ENCODE measurements around the gene DCAF7.

DCAF7 gene

GRCh38 chr17:63595132-63595531 is 44.9 kb downstream of the DCAF7 start:
- no peak for DNase-seq

- no peak for DNase-seq
Measured at GRCh38 chr17:63596856-63597586, 46.7 kb downstream of the DCAF7 start.

DNA sequence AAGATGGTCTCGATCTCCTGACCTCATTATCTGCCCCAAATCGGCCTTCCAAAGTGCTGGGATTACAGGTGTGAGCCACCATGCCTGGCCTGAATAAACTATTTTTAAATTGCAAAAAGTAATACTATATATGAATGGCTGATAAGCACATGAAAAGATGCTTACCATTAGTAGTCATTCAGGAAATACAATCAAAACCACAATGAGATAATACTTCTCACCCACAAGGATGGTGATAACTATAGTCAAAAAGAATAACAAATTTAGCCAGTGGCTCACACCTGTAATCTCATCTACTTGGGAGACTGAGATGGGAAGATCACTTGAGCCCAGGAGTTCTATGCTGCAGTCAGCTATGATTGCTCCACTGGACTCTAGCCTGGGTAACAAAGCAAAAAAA is 48.0 kb downstream of the DCAF7 start:
- no peak for DNase-seq

DNA sequence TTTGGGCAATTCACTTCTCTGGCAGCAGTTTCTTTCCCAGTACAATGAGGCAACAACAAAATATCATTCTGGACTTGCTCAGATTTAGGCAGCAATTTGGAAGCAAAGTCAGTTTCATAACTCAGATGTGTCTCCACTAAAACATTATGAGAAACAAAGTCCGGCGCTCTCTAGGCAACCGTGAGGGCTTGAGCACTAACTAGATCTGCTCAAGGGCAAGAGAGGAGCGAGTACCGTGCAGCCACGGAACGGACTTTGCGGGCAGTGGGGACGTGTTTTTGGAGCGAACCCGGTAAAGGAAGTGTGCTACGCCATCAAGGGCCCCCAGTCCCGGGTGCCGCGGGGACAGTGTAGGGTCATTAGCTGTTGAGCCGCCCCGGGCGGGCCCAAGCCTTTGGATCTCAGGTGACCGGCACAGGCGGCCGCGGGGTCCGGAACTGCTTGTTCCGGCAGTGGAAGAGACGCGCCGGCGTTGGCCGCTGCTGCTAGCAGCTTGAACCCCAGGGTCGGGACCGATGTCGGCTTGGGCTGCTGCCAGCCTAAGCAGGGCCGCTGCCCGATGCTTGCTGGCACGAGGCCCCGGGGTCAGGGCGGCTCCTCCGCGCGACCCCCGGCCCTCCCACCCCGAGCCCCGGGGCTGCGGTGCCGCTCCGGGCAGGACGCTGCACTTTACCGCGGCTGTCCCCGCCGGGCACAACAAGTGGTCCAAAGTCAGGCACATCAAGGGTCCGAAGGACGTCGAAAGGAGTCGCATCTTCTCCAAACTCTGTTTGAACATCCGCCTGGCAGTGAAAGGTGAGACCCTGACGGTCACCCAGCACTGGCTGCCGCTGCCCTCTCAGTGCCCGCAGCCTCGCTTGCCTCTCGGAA is 50.5 kb downstream of the DCAF7 start, which contains the start of gene TACO1:
TACO1 (plus strand) TSS at position 327 of the 870 bp plus-strand sequence; CDS start at position 516, 189 bp downstream.
- DNase-seq = peak; percentile 86

GRCh38 chr17:63601439-63602371 is 51.4 kb downstream of the DCAF7 start:
- DNase-seq = no peak

GRCh38 chr17:63609816-63610573 is 59.7 kb downstream of the DCAF7 start:
- DNase-seq = no peak

GRCh38 chr17:63610854-63611253 is 60.6 kb downstream of the DCAF7 start:
- DNase-seq = no peak

- no peak for DNase-seq
Measured at GRCh38 chr17:63611354-63611753, 61.1 kb downstream of the DCAF7 start.

- no peak for DNase-seq
Measured at GRCh38 chr17:63613663-63614062, 63.4 kb downstream of the DCAF7 start.

GRCh38 chr17:63621229-63621683 is 71.0 kb downstream of the DCAF7 start:
- no peak for DNase-seq

GRCh38 chr17:63621684-63622573 is 71.7 kb downstream of the DCAF7 start, which contains the start of gene MAP3K3:
TSS of gene MAP3K3 (plus strand) at chr17:63622417. CDS start at chr17:63622760, 343 bp downstream.
- DNase-seq = peak; percentile 98

- DNase-seq = peak; percentile 76
Measured at GRCh38 chr17:63622574-63623390, 72.5 kb downstream of the DCAF7 start.

DNA sequence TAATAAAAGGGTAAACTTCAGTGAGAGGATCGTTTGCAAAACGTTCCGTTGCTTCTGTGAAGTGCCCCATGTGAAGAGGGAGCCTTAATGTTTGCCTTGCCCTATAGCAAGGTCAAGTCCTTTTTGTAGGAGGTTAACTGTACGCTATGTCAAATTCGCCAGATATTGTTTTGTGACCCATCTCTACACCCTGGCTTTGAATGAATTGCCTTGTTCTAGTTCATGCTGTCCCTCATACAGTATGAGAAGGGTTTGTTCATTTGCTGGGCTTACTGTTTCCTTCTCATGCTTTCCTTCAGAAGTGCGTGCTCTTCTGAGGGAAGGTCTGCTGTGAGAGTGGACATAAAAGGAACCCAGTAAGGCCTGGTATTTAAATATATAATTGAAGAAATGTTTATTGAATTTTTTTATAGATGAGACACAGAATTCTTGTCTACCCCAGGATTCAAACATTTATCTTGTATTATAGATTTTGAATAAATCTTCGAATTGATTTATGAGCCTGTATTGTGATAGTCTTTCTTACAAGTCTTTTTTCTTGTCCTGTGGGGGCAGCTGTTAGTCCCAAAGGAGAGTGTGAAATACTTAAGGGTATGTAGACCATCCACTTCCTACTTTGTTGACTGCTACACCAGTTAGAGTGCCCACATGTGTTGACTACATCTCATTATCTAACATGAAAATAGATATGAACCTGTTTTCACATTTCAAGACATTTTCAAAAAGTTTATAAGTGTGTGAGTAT is 73.7 kb downstream of the DCAF7 start:
- DNase-seq = no peak

DNA sequence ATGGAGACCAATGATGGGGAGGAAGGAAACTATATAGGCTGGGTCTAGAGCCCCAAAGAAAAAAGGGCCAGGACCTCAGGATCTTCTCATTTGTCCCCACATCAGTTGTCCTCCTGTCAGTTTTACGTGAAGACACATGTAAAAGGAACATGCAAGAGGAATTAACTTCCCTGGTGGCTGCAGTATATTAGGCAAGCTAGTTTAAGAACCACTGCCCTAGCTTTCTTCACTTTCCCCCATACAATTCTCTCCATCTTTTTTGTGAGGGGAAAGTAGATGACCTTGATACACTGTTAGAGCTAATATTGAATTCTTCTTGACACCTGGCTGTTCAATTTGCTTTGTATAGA is 74.2 kb downstream of the DCAF7 start:
- no peak for DNase-seq

DNA sequence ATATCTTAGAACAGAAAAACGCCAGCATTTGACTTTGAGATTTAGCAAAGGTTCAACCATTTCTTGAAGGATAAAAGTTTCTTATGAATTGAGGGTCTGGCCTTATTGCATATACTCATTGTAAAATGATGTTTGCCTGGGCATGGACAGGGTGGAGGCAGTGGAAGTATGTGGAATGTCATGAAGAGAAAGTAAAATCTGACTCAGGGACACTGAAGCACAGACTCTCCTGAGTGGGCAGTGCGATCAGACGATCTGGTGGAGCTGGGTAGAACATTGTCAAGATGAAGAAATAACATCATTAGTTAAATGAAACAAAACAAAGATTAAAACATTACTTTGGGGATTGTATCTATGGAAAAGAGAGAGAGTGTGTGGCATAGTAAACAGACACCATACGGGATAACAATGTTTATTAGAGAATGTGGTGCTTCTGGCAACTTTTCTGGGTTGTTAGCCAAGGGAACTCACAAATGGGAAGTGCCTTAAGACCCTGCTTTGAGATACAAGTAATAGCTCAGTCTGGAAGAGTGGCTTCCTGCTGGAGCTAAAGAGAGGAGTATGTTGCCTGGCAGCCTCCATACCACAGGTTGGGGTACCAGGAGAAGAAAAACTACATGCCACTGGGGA is 76.4 kb downstream of the DCAF7 start:
- no peak for DNase-seq

GRCh38 chr17:63629627-63630026 is 79.3 kb downstream of the DCAF7 start:
- no peak for DNase-seq

DNA sequence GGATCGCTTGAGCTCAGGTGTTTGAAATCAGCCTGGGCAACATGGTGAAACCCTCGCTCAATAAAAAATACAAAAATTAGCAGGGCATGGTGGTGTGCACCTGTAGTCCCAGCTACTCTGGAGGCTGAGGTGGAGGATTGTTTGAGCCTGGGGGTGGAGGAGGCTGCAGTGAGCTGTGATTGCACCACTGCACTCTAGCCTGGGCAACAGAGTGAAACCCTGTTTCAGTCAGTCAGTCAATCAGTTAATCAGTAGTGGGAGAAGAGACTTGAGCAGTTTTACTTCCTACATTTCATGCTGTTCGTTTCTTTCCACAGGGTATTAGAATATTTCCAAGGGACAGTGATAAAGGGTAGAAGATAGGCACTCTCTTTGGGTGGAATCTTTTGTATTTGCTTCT is 80.8 kb downstream of the DCAF7 start:
- DNase-seq = no peak

DNA sequence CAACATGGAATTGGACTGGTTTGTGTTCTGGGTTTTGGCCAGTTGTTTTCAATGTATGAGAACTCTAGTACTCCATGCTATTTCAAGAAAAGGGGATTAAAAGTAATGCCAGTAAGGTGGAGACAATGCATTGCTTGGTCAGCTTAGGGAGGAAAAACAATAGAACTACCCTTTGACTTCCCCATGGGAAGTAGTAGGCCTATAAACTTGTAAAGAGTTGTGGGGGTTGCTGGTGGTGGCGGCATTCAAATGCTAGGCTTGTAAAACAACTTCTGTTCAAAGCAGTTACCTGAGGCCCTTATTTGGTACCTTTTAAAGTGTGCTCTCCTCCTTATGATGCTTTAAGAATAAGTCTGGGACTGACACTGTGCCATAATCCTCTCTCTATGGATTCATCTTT is 81.3 kb downstream of the DCAF7 start:
- no peak for DNase-seq

- no peak for DNase-seq
Measured at GRCh38 chr17:63633742-63634141, 83.5 kb downstream of the DCAF7 start.
